ENCODE measurements around the gene CCND1.
A peak's percentile ranks its signal among the peaks of the same experiment; 100 is the strongest.

CCND1 gene

DNA sequence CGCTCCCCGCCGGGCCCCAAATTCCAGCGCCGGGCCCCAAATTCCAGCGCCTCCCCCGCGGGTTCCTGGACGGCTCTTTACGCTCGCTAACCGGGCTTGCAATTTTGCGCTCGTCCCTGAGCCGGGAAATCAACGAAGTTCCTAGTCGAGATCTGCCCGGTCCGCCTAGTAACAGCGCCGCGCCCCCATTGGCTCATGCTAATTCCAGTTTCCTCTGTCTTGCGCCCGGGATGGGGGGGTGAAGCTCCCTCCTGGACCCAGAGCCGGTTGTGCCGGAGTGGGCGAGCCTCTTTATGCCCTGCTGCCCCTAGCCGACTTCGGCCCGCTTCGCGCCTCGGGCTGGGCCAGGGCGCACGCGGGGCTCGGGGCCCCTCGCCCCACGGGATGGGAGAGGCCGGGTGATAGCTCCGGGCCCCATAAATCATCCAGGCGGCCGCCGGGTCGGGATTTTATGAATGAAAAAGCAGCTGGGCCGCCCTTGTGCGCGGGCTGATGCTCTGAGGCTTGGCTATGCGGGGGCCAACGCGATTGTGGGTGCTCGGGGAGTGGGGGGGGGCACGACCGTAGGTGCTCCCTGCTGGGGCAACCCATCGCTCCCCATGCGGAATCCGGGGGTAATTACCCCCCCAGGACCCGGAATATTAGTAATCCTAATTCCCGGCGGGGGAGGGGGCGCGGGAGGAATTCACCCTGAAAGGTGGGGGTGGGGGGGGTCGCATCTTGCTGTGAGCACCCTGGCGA is 1.8 kb upstream of the CCND1 start:
- Histone ChIP-seq H3K9me3 (no peaks in the 10 kb centered on the region), H3K27me3 (no peaks in the 10 kb centered on the region), H3K27ac (peak overlapping the region; percentile 37 to 60), H3K36me3 (no peaks in the 10 kb centered on the region), H3K4me3 (peak overlapping the region; percentile 42 to 57), H3K4me1 (peaks cover 12 to 65% (median 52%) of the 10 kb centered on the region in 4 donors)
- TF ChIP-seq, protein P1, sequence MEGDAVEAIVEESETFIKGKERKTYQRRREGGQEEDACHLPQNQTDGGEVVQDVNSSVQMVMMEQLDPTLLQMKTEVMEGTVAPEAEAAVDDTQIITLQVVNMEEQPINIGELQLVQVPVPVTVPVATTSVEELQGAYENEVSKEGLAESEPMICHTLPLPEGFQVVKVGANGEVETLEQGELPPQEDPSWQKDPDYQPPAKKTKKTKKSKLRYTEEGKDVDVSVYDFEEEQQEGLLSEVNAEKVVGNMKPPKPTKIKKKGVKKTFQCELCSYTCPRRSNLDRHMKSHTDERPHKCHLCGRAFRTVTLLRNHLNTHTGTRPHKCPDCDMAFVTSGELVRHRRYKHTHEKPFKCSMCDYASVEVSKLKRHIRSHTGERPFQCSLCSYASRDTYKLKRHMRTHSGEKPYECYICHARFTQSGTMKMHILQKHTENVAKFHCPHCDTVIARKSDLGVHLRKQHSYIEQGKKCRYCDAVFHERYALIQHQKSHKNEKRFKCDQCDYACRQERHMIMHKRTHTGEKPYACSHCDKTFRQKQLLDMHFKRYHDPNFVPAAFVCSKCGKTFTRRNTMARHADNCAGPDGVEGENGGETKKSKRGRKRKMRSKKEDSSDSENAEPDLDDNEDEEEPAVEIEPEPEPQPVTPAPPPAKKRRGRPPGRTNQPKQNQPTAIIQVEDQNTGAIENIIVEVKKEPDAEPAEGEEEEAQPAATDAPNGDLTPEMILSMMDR (IDR thresholded peaks at IDR 0.05) = no peak
- intact Hi-C loops (cut with DNase I; ENCODE audit: low total_unique reads) = no loop called here
- DNase-seq = peak; percentile 92 to 96

- H3K36me3 ChIP-seq = peaks cover 0 to 3% (median 0%) of the 10 kb centered on the region in 3 donors
- intact Hi-C loops (cut with DNase I; ENCODE audit: low total_unique reads) = loop anchor here (5.0 to 10.0 kb wide), 3 partner anchors 343 to 835 kb away; partner anchors contain the start of gene CPT1A
- no peak overlapping the region for H3K27ac ChIP-seq
- TF ChIP-seq, protein P1 (IDR thresholded peaks at IDR 0.05) = no peak
- no peaks in the 10 kb centered on the region for H3K9me3 ChIP-seq
- no peak for DNase-seq
- peak overlapping the region; percentile 72 to 91 for H3K4me3 ChIP-seq
- H3K27me3 ChIP-seq = no peaks in the 10 kb centered on the region
- peaks cover 12 to 72% (median 59%) of the 10 kb centered on the region in 4 donors for H3K4me1 ChIP-seq
Observed at GRCh38 chr11:69639831-69640230, 1.1 kb upstream of the CCND1 start.

GRCh38 chr11:69640260-69640994 is 529 bp upstream of the CCND1 start:
- peaks cover 12 to 78% (median 64%) of the 10 kb centered on the region in 4 donors for H3K4me1 ChIP-seq
- H3K27ac ChIP-seq = peak overlapping the region; percentile 96
- H3K27me3 ChIP-seq = no peaks in the 10 kb centered on the region
- DNase-seq = no peak
- no peaks in the 10 kb centered on the region for H3K9me3 ChIP-seq
- intact Hi-C loops (cut with DNase I; ENCODE audit: low total_unique reads) = loop anchor here (5.0 to 10.0 kb wide), 3 partner anchors 343 to 836 kb away; partner anchors contain the start of gene CPT1A
- TF ChIP-seq, protein P1 (IDR thresholded peaks at IDR 0.05) = no peak
- H3K36me3 ChIP-seq = peaks cover 0 to 9% (median 5%) of the 10 kb centered on the region in 3 donors
- H3K4me3 ChIP-seq = peak overlapping the region; percentile 72 to 91

GRCh38 chr11:69641681-69642548 is 959 bp downstream of the CCND1 start:
- no peak for DNase-seq
- Histone ChIP-seq H3K4me1 (peaks cover 12 to 71% (median 53%) of the 10 kb centered on the region in 4 donors), H3K27me3 (no peaks in the 10 kb centered on the region), H3K9me3 (no peaks in the 10 kb centered on the region), H3K27ac (peak overlapping the region; percentile 96), H3K4me3 (peak overlapping the region; percentile 72 to 91), H3K36me3 (peaks cover 0 to 23% (median 7%) of the 10 kb centered on the region in 3 donors)
- intact Hi-C loops (cut with DNase I; ENCODE audit: low total_unique reads) = loop anchor here (5.0 to 10.0 kb wide), 3 partner anchors 345 to 837 kb away; partner anchors contain the start of gene CPT1A
- TF ChIP-seq, protein P1 (IDR thresholded peaks at IDR 0.05) = no peak

DNA sequence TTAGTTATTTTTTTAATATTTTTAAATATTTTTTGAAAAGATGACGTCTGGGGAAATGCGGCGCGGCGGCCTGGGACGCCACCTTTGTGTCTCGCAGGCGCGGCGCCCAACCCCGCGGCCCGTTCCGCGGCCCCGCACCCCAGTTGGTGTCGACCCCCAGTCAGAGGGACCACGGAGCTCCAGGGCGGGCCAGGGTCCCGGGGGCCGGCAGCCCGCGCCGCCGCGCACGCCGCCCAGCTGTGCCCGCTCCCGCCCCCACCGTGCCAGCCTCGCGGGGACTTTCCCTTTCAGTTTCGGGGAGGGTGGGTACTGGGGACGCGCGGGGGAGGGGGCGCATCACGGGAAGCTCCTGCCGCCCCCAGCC is 1.6 kb downstream of the CCND1 start:
- intact Hi-C loops (cut with DNase I; ENCODE audit: low total_unique reads) = loop anchor here (5.0 to 10.0 kb wide), 3 partner anchors 345 to 838 kb away; partner anchors contain the start of gene CPT1A
- Histone ChIP-seq H3K9me3 (no peaks in the 10 kb centered on the region), H3K27me3 (no peaks in the 10 kb centered on the region), H3K36me3 (peaks cover 0 to 25% (median 8%) of the 10 kb centered on the region in 3 donors), H3K4me3 (peak overlapping the region; percentile 72 to 91), H3K4me1 (peaks cover 12 to 66% (median 48%) of the 10 kb centered on the region in 4 donors), H3K27ac (peak overlapping the region; percentile 96)
- TF ChIP-seq, protein P1 (IDR thresholded peaks at IDR 0.05) = no peak
- DNase-seq = no peak
